ENCODE measurements around the gene ELMO1. TPM values are rescaled to one million over a fixed set of nuclear protein-coding genes. Genes with fewer than 3 reads are reported as not detected.

ELMO1 gene
- total and polyA plus RNA-seq, 11 donors = 6.9 to 38.6 (median 14.7) TPM

DNA sequence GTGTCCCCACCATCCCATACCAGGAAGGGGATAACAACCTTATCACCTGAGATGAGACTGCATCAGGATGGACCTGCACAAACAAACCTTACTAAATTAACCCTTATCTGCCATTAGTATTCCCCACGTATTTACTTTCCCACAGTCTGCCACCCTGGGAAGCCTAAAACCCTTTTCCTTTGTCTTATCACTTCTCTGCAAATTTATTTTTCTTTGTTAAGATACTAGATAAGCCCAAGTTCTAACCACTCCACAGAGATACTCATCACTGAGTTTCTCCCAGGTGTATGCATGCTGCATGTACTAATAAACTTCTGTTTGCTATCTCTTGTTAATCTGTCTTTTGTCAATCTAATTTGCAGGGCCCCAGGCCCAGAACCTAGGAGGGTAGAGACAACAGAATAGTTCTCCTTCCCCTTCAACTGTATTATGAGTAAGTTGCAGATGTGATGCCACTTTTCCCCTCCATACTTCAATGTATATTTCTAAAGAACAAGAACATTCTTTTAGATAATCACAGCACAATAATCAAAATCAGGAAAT is 66.0 kb downstream of the ELMO1 start:
- whole genome bisulfite sequencing, 4 donors = 73 to 81% (median 74%) methylated on average over 1 of the region's 1 CpG
- no peaks in the 10 kb centered on the region for H3K27me3 ChIP-seq
- H3K27ac ChIP-seq = no peak overlapping the region
- ATAC-seq (no peak), DNase-seq (no peak)
- H3K36me3 ChIP-seq = no peaks in the 10 kb centered on the region
- H3K4me3 ChIP-seq = no peak overlapping the region
- intact Hi-C loops (cut with DNase I) = loop anchor here in 2 of 10 donors (10.0 kb wide), 2 partner anchors 62 to 422 kb away; partner anchors contain the start of gene ELMO1 (in 1 of the 2)
- no peaks in the 10 kb centered on the region for H3K9me3 ChIP-seq
- H3K4me1 ChIP-seq = peaks cover 0 to 29% (median 5%) of the 10 kb centered on the region in 12 donors
- no peak for TF ChIP-seq POLR2A (IDR thresholded peaks at IDR 0.05)
- TF ChIP-seq, protein P1, sequence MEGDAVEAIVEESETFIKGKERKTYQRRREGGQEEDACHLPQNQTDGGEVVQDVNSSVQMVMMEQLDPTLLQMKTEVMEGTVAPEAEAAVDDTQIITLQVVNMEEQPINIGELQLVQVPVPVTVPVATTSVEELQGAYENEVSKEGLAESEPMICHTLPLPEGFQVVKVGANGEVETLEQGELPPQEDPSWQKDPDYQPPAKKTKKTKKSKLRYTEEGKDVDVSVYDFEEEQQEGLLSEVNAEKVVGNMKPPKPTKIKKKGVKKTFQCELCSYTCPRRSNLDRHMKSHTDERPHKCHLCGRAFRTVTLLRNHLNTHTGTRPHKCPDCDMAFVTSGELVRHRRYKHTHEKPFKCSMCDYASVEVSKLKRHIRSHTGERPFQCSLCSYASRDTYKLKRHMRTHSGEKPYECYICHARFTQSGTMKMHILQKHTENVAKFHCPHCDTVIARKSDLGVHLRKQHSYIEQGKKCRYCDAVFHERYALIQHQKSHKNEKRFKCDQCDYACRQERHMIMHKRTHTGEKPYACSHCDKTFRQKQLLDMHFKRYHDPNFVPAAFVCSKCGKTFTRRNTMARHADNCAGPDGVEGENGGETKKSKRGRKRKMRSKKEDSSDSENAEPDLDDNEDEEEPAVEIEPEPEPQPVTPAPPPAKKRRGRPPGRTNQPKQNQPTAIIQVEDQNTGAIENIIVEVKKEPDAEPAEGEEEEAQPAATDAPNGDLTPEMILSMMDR (IDR thresholded peaks at IDR 0.05) = no peak

DNA sequence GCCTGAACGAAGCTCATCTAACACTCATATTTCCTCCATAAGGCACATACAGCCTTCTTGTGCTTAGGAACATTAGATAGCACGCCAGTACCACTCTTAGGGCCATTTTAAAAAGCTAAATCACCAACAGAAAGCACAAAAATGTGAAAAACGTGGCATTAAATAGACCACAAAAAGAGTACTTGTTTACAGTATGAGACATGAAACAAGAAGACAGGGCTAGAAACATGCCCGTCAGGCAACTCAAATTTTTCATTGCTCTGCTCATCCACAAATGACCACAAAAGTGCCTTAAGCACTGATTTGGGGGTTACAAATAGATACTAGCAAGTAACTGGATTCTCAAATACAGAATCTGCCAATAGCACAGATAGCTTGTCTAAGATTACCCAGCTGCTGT is 67.8 kb downstream of the ELMO1 start:
- intact Hi-C loops (cut with DNase I) = loop anchor here in 2 of 10 donors (10.0 kb wide), 2 partner anchors 64 to 424 kb away; partner anchors contain the start of gene ELMO1 (in 1 of the 2)
- Histone ChIP-seq H3K27me3 (no peaks in the 10 kb centered on the region), H3K4me3 (no peak overlapping the region), H3K36me3 (no peaks in the 10 kb centered on the region), H3K27ac (no peak overlapping the region), H3K4me1 (peaks cover 0 to 16% (median 5%) of the 10 kb centered on the region in 12 donors), H3K9me3 (peaks cover 0 to 17% (median 12%) of the 10 kb centered on the region in 12 donors)
- WGBS, 4 donors = 86 to 92% (median 90%) methylated on average over 4 of the region's 4 CpGs
- TF ChIP-seq, protein P1 (IDR thresholded peaks at IDR 0.05) = no peak
- no peak for TF ChIP-seq POLR2A (IDR thresholded peaks at IDR 0.05)
- ATAC-seq (no peak), DNase-seq (no peak)

DNA sequence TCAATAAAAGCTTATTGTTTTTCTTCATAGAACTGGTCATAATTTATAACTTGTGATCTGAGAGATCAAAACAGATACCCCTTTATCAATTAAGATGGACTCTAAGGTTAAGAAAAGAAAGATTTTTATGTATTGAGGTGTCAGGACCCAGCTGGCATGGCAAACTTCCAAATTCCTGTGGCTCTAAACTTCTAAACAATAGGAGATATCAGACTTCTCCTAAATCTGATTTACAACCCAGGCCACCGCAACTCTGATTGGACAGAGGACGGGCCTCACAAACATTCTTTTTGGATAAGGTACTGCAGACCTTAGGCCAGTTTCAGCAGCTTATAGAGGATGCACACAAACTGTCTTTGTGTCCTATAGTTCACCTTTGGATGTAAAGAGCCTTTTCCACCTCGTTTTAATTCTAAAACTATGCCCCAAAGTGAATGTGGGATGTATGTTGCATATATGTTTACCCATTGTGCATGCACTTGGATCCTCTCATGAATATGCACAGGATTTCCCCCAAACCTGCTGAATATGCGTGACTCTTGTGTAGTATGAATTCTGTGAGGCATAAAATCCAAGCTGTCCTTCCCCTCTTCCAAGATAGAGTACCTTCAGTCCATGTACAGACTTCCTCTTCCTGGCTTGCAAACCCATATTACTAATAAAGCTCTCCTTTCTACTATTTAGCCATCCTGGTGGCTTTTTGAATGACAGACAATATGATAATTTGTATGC is 69.0 kb downstream of the ELMO1 start:
- Histone ChIP-seq H3K36me3 (no peaks in the 10 kb centered on the region), H3K4me3 (no peak overlapping the region), H3K27ac (no peak overlapping the region), H3K9me3 (peaks cover 0 to 23% (median 12%) of the 10 kb centered on the region in 12 donors), H3K4me1 (peaks cover 0 to 7% (median 0%) of the 10 kb centered on the region in 12 donors), H3K27me3 (no peaks in the 10 kb centered on the region)
- TF ChIP-seq, protein P1 (IDR thresholded peaks at IDR 0.05) = no peak
- no peak for TF ChIP-seq POLR2A (IDR thresholded peaks at IDR 0.05)
- ATAC-seq (no peak), DNase-seq (no peak)
- intact Hi-C loops (cut with DNase I) = loop anchor here in 2 of 10 donors (10.0 kb wide), 2 partner anchors 65 to 425 kb away; partner anchors contain the start of gene ELMO1 (in 1 of the 2)
- 88 to 92% (median 90%) methylated on average over 4 of the region's 4 CpGs for WGBS, 4 donors

DNA sequence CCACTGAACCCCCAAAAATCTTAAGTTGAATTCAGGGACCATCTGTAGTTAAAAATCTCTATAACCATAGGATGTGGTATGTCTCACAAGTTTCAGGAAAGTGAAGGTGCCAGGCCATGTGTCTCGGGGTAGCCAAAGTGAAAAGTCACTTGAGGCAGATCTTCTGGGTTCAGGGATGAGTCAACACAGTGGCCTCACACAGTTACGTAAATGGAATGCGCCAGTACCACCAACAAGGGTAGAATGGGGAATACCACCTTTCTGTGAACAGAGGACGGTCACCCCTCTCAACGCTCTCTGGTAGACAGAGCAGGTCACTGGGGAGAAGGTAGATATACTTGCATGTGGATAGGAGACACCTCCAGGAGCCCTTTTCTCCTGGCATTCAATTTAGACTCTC is 71.4 kb downstream of the ELMO1 start:
- Histone ChIP-seq H3K27ac (no peak overlapping the region), H3K4me1 (peaks cover 0 to 7% (median 0%) of the 10 kb centered on the region in 12 donors), H3K4me3 (no peak overlapping the region), H3K27me3 (no peaks in the 10 kb centered on the region), H3K36me3 (no peaks in the 10 kb centered on the region), H3K9me3 (peaks cover 0 to 23% (median 12%) of the 10 kb centered on the region in 12 donors)
- ATAC-seq (no peak), DNase-seq (no peak)
- no peak for TF ChIP-seq POLR2A (IDR thresholded peaks at IDR 0.05)
- TF ChIP-seq, protein P1 (IDR thresholded peaks at IDR 0.05) = no peak
- 97 to 99% (median 98%) methylated on average over 5 of the region's 5 CpGs for WGBS, 4 donors
- intact Hi-C loops (cut with DNase I) = no loop called here

All from heart left ventricle (tissue), 16 donors.